Lower leg skin (tissue), 3 donors: Measurements from ENCODE around the gene AVPI1.

Experiments used
- POLR2A ChIP-seq, 2 donors: fragments of 450-650 bp; IDR thresholded peaks; one replicate each; pipeline ENCODE4 v1.6.1; 2016 to 2017; ENCODE audit warnings: antibody characterized with exemption in 2 of 2, mild to moderate bottlenecking in 1 of 2, moderate library complexity in 1 of 2
- TF ChIP-seq, protein P1 (sequence below), 3 donors: fragments of 450-650 bp; IDR thresholded peaks; one replicate each; pipeline ENCODE4 v1.5.1; 2016; ENCODE audit warnings: antibody characterized with exemption in 3 of 3, mild to moderate bottlenecking in 3 of 3, moderate library complexity in 2 of 3

DNA sequence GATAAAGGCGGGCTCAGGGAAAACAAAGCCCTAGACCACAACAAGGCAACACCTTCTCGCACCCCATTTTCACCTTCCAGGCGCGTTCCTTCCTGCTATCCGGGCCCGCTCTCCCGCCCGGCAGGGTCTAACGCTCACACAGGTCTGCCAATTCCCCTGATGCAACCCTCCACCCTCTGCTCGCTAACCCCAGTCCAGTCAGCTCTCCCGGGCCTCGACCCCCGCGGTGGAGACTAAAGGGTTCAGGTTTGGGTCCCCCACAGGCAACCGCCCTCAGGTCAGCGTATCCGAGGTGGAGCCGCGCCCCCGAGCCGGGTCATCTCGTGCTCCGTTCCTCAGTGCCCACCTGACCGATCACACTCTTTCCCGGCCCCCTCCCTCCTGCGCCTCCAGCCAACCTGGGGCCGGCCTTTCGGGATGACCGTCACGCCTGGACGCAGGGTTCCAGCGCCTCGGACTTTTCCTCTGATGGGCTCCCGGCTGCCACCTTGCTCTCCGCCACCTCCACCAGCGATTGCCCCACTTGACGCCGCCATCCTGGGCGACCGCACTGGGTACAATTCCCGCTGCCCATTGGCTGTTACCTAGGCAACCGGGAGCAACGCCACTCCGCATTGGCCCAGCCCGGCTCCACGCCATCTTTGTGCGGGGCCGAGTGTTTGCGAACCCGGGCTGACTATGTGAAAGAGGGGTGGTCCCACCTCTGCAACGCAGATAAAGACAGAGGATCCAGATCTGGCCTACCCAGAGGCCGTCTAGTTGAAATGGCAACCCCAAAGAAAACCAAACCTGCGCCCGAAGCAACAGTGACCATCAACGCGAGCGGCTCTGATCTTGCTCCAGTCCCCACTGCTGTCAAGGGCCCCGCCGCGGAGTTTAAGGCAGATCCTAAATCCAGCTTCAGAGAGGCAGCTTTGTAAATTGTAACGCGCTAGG is 53.8 kb downstream of the AVPI1 start, which contains the start of gene MORN4:
- TF ChIP-seq, protein P1, sequence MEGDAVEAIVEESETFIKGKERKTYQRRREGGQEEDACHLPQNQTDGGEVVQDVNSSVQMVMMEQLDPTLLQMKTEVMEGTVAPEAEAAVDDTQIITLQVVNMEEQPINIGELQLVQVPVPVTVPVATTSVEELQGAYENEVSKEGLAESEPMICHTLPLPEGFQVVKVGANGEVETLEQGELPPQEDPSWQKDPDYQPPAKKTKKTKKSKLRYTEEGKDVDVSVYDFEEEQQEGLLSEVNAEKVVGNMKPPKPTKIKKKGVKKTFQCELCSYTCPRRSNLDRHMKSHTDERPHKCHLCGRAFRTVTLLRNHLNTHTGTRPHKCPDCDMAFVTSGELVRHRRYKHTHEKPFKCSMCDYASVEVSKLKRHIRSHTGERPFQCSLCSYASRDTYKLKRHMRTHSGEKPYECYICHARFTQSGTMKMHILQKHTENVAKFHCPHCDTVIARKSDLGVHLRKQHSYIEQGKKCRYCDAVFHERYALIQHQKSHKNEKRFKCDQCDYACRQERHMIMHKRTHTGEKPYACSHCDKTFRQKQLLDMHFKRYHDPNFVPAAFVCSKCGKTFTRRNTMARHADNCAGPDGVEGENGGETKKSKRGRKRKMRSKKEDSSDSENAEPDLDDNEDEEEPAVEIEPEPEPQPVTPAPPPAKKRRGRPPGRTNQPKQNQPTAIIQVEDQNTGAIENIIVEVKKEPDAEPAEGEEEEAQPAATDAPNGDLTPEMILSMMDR (IDR thresholded peaks at IDR 0.05), result no peak
- TF ChIP-seq POLR2A (IDR thresholded peaks at IDR 0.05), result no peak
